ENCODE results near the gene RPL36AL. TPM values are rescaled to one million over a fixed set of nuclear protein-coding genes. Genes with fewer than 3 reads are reported as not detected.

RPL36AL gene
- total and polyA plus RNA-seq, 10 of the 15 experiments (the other 5 are each of a cell fraction or from before 2014, with no cell fraction given), result 222 to 1,379 (median 545) TPM

GRCh38 chr14:49633640-49634546, 13.5 kb upstream of the RPL36AL start (continued):
- TF ChIP-seq SMARCA5 (IDR thresholded peaks at IDR 0.05), result peak; percentile 91
- TF ChIP-seq RAD51 (IDR thresholded peaks at IDR 0.05), result no peak
- no peak for TF ChIP-seq BCL11A (IDR thresholded peaks at IDR 0.05; ENCODE audit: low read depth, low read length)
- TF ChIP-seq ZNF622 (IDR thresholded peaks at IDR 0.05), result no peak
- TF ChIP-seq SREBF1 (IDR thresholded peaks at IDR 0.05; ENCODE audit: low read length), result no peak
- peak; percentile 83 for TF ChIP-seq POLR2A (IDR thresholded peaks at IDR 0.05; ENCODE audit: low read depth, low read length)
- TF ChIP-seq RELA (IDR thresholded peaks at IDR 0.05; ENCODE audit: borderline replicate concordance, partially characterized antibody), result peak; percentile 7
- no peak for TF ChIP-seq MYB (IDR thresholded peaks at IDR 0.05; ENCODE audit: borderline replicate concordance, low read depth, low read length)
- peak; percentile 74 for TF ChIP-seq GABPA (IDR thresholded peaks at IDR 0.05; ENCODE audit: low read depth)
- TF ChIP-seq POLR2AphosphoS5 (IDR thresholded peaks at IDR 0.05; ENCODE audit: low read length), result peak; percentile 85
- TF ChIP-seq BMI1 (IDR thresholded peaks at IDR 0.05; ENCODE audit: borderline replicate concordance), result no peak
- TF ChIP-seq, protein P1, sequence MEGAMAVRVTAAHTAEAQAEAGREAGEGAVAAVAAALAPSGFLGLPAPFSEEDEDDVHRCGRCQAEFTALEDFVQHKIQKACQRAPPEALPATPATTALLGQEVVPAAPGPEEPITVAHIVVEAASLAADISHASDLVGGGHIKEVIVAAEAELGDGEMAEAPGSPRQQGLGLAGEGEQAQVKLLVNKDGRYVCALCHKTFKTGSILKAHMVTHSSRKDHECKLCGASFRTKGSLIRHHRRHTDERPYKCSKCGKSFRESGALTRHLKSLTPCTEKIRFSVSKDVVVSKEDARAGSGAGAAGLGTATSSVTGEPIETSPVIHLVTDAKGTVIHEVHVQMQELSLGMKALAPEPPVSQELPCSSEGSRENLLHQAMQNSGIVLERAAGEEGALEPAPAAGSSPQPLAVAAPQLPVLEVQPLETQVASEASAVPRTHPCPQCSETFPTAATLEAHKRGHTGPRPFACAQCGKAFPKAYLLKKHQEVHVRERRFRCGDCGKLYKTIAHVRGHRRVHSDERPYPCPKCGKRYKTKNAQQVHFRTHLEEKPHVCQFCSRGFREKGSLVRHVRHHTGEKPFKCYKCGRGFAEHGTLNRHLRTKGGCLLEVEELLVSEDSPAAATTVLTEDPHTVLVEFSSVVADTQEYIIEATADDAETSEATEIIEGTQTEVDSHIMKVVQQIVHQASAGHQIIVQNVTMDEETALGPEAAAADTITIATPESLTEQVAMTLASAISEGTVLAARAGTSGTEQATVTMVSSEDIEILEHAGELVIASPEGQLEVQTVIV (IDR thresholded peaks at IDR 0.05; ENCODE audit: borderline replicate concordance, partially characterized antibody), result no peak
- peak; percentile 69; the same call in 1 of the 2 replicates for TF ChIP-seq RB1 (IDR thresholded peaks at IDR 0.05; ENCODE audit: borderline replicate concordance)
- TF ChIP-seq NRF1 (conservative IDR thresholded peaks at IDR 0.05; ENCODE audit: low read depth, low read length), result no peak
- no peak; the same call in none of the 2 replicates for TF ChIP-seq RUNX3 (IDR thresholded peaks at IDR 0.05; ENCODE audit: low read length)
- TF ChIP-seq PAX8 (IDR thresholded peaks at IDR 0.05), result no peak
- TF ChIP-seq TAF1 (IDR thresholded peaks at IDR 0.05; ENCODE audit: borderline replicate concordance, low read depth, low read length), result peak; percentile 84; the same call in 1 of the 2 replicates
- TF ChIP-seq NR2F1 (conservative IDR thresholded peaks at IDR 0.05), result peak; percentile 99
- TF ChIP-seq POLR2AphosphoS2 (IDR thresholded peaks at IDR 0.05; ENCODE audit: low read depth, low read length), result no peak
- TF ChIP-seq CTCF (IDR thresholded peaks at IDR 0.05 in 2 of 3, conservative IDR thresholded peaks at IDR 0.05 in 1 of 3; ENCODE audit: control insufficient read depth in 2 of 3, extremely low read depth in 1 of 3, insufficient read depth in 1 of 3, low read depth in 3 of 3, low read length in 3 of 3), result peak; percentile 80 to 99 (median 87); a peak in 5 of 6 replicates
- TF ChIP-seq, protein P2, sequence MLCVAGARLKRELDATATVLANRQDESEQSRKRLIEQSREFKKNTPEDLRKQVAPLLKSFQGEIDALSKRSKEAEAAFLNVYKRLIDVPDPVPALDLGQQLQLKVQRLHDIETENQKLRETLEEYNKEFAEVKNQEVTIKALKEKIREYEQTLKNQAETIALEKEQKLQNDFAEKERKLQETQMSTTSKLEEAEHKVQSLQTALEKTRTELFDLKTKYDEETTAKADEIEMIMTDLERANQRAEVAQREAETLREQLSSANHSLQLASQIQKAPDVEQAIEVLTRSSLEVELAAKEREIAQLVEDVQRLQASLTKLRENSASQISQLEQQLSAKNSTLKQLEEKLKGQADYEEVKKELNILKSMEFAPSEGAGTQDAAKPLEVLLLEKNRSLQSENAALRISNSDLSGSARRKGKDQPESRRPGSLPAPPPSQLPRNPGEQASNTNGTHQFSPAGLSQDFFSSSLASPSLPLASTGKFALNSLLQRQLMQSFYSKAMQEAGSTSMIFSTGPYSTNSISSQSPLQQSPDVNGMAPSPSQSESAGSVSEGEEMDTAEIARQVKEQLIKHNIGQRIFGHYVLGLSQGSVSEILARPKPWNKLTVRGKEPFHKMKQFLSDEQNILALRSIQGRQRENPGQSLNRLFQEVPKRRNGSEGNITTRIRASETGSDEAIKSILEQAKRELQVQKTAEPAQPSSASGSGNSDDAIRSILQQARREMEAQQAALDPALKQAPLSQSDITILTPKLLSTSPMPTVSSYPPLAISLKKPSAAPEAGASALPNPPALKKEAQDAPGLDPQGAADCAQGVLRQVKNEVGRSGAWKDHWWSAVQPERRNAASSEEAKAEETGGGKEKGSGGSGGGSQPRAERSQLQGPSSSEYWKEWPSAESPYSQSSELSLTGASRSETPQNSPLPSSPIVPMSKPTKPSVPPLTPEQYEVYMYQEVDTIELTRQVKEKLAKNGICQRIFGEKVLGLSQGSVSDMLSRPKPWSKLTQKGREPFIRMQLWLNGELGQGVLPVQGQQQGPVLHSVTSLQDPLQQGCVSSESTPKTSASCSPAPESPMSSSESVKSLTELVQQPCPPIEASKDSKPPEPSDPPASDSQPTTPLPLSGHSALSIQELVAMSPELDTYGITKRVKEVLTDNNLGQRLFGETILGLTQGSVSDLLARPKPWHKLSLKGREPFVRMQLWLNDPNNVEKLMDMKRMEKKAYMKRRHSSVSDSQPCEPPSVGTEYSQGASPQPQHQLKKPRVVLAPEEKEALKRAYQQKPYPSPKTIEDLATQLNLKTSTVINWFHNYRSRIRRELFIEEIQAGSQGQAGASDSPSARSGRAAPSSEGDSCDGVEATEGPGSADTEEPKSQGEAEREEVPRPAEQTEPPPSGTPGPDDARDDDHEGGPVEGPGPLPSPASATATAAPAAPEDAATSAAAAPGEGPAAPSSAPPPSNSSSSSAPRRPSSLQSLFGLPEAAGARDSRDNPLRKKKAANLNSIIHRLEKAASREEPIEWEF (IDR thresholded peaks at IDR 0.05; ENCODE audit: insufficient replicate concordance, low read depth, low read length), result no peak
- no peak for TF ChIP-seq RBBP5 (conservative IDR thresholded peaks at IDR 0.05)
